Activated T-helper 1 cell treated with Interleukin-2 at 50 U/mL for 16 hours (primary cell): Measurements from ENCODE around the gene RNF123.

Source experiments
- DNase-seq: peaks from one replicate; pipeline ENCODE4 v3.0.0-alpha.2; 2020; ENCODE audit warnings: low read depth

Gene RNF123

GRCh38 chr3:49750056-49750455, 60.7 kb downstream of the RNF123 start:
- DNase-seq = no peak

DNA sequence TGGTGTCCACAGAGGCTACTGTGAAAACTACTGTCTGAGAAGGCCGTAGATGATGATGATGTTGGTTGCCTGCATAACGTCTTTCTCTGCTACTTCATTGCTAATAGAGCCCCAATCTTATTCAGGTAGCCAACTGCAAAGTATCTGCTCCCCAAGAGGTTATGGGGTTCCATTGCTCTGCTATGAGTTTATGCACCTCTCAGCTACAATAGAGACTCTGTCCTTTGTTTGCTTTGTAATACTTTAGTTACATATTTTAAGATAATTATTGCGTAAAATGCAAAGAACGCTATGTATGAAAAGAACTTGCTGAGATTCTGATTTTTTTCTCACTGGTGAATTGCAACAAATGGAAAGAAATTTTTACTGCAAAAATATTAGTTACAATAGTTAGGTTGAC, 62.1 kb downstream of the RNF123 start:
- no peak for DNase-seq

GRCh38 chr3:49754536-49754935, 65.2 kb downstream of the RNF123 start:
- no peak for DNase-seq

DNA sequence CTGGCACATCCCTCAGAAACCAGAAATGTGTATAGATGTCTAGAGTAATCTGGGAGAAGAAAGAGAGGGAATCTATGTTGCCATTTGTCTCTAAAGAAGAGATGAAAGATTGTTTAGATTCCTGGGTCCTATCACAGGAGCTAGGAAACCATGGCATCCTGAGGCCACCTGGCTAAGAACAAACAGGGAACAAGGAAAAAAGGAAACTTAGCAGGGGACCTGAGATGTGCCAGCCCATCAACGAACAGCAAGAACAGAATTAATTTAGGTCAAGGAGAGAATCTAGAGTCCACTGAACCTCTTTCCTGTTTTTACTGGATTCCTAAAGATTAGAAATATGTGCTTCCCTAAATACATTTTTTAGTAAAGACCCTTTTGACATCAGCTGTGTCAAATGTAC, 66.7 kb downstream of the RNF123 start:
- no peak for DNase-seq

DNA sequence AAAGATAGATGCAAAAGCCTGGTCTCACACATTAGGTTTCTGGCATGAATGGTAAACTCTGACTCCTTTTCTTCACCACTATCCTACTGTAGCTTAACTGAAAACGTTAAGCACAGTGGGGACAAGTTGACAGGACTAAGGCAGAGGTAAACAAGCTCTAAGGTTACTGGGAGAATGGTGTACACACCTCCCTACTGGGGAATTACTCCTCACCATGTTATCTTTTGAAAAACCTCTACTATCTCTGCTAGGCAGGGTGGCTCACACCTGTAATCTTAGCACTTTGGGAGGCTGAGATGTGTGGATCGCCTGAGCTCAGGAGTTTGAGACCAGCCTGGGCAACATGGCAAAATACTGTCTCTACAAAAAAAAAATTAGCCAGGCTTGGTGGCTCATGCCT, 67.8 kb downstream of the RNF123 start:
- DNase-seq = no peak

DNA sequence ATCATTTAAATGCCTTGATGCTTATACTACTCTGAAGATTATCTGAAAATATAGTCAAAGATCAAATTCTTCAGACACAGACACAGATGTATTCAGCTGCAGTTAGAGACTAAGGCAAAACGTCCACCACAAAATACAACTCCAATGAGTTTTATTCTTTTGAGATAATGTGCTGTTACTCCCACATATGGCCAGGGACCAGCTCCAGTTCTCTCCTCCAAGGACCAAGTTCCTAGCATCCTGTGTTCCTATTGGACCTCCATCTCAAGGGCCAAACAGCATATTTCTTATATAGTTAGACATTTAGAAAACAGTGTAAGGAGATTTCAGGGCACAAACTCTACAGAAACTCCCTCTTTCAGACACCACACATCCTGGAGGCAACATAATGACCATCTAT, 69.9 kb downstream of the RNF123 start:
- DNase-seq = no peak

- DNase-seq = no peak
These were observed 72.3 kb downstream of the RNF123 start for GRCh38 chr3:49761661-49762060.

DNA sequence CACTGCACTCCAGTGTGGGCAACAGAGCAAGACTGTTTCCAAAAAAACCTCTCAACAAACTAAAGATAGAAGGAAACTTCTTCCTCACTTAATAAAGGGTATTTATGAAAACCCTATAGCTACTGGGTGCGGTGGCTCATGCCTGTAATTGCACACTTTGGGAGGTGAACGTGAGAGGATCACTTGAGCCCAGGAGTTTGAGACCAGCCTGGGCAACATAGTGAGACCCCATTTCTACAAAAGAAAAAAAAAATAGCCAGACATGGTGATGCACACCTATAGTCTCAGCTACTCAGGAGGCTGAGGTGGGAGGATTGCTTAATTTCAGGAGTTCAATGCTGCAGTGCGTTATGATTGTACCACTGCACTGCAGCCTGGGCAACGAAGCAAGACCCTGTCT, 74.6 kb downstream of the RNF123 start:
- DNase-seq = no peak

- no peak for DNase-seq
These were observed 80.0 kb downstream of the RNF123 start for GRCh38 chr3:49769286-49769915.

DNA sequence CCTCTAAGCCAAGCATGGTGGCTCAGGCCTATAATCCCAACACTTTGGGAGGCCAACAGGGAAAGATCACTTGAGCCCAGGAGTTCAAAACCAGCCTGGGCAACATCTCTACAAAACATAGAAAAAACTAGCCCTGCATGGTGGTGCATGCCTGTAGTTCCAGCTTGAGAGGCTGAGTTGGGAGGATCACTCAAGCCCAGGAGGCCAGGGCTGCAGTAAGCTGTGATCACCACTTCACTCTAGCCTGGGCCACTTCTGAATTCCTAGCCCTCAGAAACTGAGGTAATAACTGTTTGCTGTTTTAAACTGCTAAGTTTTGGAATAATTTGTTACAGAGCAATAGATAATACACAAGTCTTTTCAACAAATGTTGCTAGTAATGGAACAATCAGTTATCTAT, 80.6 kb downstream of the RNF123 start:
- DNase-seq = no peak
